NB4 (cell line): ENCODE measurements around the gene CXXC5.

ENCODE experiments used
- MAX ChIP-seq: IDR thresholded peaks from 2 replicates; pipeline ENCODE4 v1.6.1; 2011; ENCODE audit warnings: low read depth, low read length
- POLR2A ChIP-seq: IDR thresholded peaks from 2 replicates; pipeline ENCODE4 v1.6.1; 2011; ENCODE audit warnings: mild to moderate bottlenecking; ENCODE audit not compliant: insufficient read length; ENCODE audit errors: extremely low read depth
- TF ChIP-seq, protein P1 (sequence below): IDR thresholded peaks from one replicate; pipeline ENCODE4 v1.5.1; 2012; ENCODE audit warnings: low read depth, low read length

GRCh38 chr5:139705655-139706587 is 57.8 kb downstream of the CXXC5 start:
- TF ChIP-seq, protein P1, sequence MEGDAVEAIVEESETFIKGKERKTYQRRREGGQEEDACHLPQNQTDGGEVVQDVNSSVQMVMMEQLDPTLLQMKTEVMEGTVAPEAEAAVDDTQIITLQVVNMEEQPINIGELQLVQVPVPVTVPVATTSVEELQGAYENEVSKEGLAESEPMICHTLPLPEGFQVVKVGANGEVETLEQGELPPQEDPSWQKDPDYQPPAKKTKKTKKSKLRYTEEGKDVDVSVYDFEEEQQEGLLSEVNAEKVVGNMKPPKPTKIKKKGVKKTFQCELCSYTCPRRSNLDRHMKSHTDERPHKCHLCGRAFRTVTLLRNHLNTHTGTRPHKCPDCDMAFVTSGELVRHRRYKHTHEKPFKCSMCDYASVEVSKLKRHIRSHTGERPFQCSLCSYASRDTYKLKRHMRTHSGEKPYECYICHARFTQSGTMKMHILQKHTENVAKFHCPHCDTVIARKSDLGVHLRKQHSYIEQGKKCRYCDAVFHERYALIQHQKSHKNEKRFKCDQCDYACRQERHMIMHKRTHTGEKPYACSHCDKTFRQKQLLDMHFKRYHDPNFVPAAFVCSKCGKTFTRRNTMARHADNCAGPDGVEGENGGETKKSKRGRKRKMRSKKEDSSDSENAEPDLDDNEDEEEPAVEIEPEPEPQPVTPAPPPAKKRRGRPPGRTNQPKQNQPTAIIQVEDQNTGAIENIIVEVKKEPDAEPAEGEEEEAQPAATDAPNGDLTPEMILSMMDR = no peak
- TF ChIP-seq POLR2A = no peak
- TF ChIP-seq MAX = no peak
